Activated T-helper 9 cell treated with anti-CD3 and anti-CD28 coated beads, Interleukin-2, amount 50 U/mL, for 16 hours (primary cell): ENCODE measurements around the gene MYPOP.

ENCODE experiments used
- DNase-seq: peaks from one replicate; pipeline ENCODE4 v3.0.0-alpha.2; 2020; ENCODE audit warnings: low read depth

The MYPOP gene

DNA sequence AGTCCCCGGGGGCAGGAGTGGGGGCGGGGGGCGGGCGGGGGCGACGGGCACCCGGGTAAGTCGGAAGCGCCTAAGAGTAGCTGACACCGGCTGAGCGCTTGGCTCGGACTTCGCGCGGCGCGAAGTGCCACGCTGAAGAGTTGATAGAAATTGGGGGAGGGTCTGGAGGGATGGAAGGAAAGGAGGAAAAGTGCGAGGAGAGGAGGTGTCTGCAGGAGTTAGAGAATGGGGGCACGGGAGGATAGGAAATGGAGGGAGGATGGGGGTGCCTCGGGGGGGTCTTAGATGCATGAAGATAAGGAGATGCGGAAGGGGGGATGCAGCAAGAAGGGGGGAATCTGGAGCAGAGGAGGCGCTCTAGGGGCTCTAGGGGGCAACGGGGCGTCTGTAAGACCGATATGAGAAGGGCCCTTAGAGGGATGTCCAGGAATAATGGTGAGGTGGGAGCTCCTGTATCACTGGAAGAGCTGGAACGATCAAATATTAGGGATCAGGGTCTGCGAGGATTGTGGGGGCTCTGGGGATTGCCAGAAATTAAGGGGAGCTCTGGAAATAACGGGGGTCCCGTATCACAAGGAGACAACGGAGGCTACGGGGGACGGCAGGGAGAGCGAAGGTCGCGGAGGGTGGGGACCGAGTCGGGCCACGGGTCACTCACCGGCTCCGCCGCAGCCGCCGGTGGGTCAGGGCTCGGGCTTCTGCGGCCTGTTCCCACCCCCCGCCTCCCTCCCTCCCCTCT, at the start of gene MYPOP:
Gene MYPOP (minus strand): TSS at position 702 of the 739 bp plus-strand sequence. CDS start 840 bp downstream, outside the sequence.
- DNase-seq, result no peak

DNA sequence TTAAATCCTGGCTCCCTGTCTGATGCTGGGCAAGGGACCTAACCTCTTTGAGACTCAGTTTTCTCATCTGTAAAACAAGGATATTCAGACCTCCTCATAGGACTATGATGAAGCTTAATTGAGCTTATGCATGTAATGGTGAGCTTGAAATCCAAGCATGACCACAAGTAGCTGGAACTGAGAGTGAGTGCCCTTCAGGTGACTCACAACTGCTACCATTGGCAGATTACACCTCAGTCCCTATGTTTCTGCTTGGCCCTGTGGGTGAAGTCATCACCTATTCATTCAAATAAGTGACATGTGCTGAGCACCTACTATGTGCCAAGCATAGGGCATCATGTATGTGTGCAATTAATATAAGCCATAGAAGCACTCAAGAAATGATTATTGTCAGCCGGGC, 45.5 kb upstream of the MYPOP start:
- no peak for DNase-seq

DNA sequence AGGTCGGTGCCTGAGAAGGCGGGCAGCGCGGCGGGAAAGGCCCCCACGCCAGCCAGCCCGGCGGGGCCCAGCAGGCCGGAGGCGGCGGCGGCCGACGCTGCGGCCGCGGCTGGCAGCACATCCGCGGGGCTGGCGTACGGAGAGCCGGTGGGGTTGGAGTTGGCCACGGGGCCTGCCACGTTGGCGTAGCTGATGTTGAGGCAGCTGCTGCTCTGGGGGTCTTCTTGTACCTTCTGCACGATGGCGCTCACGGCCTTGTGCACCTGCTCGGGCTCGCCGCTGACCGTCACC, 38.0 kb upstream of the MYPOP start:
- no peak for DNase-seq

GRCh38 chr19:45939792-45940514, 37.5 kb upstream of the MYPOP start:
- no peak for DNase-seq

- DNase-seq, result no peak
Measured at GRCh38 chr19:45938733-45939319, 36.4 kb upstream of the MYPOP start.

DNA sequence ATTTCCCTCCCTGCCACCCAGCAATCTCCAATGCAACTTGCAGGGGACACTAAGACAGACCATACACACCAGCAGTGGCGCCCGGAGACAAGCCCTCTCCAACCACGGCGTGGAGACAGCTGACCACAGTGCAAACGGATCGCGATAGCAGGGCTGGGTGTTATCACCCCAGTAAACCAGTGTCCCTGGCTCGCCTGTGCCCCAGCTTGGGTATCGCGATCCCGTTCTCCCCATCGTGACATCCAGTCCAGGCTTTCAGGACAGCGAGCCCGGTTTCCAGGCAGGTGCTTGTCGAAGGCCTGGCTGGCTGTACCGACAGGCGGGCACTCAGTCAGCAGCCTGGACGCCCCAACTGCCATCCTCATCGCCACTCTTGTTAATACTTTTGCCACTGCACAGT, 32.9 kb upstream of the MYPOP start:
- no peak for DNase-seq

DNA sequence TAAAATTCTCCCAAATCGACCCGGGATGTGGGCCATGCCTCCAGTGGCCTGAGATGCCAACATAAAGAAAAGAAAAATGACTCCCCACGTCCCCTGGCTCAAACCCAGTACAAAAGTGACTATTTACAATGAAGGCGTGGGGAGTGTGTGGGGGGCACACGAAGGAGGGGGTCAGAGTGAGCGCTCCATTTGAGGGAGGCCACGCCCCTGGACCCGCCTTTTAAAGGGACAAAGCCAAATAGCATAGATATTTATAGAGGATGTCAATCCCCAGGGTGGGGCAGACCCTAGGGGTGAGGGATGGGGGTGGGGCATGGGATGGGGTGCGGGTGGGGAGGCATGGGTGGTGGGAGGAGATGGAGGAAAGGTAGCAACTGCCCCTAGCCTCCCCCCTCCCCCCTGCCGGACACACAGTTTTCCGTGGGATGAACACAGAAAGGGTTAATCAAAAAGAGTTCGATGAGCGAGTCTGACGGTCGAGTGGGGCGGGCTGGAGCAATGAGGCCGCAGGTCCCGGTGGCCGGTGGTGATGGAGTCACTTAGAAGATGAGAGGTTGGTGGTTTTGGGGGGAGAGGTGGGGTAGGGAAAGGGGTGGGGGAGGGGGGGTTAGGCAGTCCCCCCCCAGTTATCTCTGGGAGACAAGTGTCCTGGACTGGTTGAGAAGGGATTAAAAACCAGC, 32.3 kb upstream of the MYPOP start:
- no peak for DNase-seq

GRCh38 chr19:45933759-45934158, 31.3 kb upstream of the MYPOP start:
- no peak for DNase-seq

- no peak for DNase-seq
Measured at GRCh38 chr19:45931055-45931454, 28.6 kb upstream of the MYPOP start.

DNA sequence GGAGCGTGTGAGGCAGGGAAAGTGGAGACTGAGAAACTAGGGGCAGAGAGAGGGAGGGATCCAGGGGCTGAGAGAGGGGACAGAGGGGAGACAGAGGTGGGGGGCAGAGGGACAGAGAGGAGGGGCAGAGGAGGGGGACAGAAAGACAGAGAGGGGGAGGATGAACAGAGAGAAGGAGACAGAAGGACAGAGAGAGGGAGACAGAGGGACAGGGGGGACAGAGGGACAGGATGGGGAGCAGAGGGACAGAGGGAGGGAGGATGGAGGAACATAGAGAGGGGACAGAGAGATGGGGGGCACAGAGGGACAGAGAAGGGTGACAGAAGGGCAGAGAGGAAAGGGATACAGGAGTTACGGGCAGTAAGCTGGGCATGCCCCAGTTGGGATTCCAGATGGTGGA, 26.8 kb upstream of the MYPOP start:
- no peak for DNase-seq

- peak; percentile 72 for DNase-seq
Measured at GRCh38 chr19:45927565-45928261, 25.3 kb upstream of the MYPOP start.

DNA sequence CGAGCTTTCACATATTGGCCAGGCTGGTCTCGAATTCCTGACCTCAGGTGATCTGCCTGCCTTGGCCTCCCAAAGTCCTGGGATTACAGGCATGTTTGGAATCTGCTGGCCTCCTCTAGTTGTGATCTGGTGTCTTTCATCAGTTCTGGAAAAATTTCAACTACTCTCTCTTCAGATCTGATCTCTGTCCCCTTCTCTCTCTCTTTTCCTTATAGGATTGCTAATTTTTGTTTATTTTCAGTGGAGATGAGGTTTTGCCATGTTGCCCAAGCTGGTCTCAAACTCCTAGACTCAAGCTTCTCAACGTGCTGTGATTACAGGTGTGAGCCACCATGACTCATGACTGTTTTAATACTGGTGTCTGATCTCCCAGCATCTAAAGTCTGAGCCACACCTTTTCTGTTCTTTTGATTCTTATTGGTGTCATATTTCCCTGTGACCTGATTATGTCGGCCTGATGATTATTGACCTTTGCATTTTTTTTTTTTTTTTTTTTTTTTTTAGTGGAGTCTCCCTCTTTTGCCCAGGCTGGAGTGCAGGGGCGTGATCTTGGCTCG, 22.6 kb upstream of the MYPOP start:
- DNase-seq, result no peak

GRCh38 chr19:45922281-45922680, 19.9 kb upstream of the MYPOP start:
- no peak for DNase-seq

DNA sequence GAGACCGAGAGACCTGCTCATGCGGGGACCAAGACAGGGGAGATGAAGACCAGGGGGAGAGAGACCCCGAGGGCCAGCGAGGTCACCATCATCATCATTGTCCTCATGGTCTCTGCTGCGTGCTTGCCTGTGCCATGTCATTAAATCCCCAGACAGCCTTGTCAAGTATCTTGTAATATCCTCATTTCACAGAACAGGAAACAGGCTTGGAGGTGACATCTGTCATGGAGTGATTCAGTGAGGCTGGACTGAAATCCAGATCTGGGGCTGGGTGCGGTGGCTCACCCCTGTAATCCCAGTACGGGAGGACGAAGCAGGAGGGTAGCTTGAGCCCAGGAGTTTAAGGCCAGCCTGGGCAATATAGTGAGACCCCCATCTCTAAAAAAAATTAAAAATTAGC, 18.0 kb upstream of the MYPOP start:
- DNase-seq, result no peak

DNA sequence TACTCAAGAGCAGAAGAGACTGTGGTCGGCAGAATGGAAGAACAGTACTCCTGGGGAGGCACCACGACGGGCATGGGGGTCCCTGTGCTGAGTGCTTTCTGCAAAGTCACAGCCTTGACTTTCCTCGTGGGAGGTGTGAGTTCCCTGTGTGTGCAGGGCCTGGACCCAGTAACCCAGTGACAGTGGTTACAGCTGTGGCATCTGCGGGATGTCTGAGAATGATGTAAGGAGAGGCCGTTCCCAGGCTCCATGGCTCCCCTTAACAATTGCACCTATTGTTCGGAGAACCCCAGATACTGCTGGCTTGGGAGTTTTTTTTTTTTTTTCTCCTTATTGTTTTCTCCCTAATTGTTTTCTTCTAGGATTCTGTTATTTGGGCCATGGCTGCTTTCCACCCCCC, 17.3 kb upstream of the MYPOP start:
- DNase-seq, result no peak

GRCh38 chr19:45918721-45919120, 16.3 kb upstream of the MYPOP start:
- no peak for DNase-seq

GRCh38 chr19:45917421-45918091, 15.1 kb upstream of the MYPOP start:
- no peak for DNase-seq

- DNase-seq, result no peak
Measured at GRCh38 chr19:45913874-45914830, 11.7 kb upstream of the MYPOP start, which contains the start of gene NANOS2. Gene NANOS2 (minus strand): TSS chr19:45914778. CDS start chr19:45914693, 85 bp downstream.

- no peak for DNase-seq
Measured at GRCh38 chr19:45911291-45911690, 8.9 kb upstream of the MYPOP start.

DNA sequence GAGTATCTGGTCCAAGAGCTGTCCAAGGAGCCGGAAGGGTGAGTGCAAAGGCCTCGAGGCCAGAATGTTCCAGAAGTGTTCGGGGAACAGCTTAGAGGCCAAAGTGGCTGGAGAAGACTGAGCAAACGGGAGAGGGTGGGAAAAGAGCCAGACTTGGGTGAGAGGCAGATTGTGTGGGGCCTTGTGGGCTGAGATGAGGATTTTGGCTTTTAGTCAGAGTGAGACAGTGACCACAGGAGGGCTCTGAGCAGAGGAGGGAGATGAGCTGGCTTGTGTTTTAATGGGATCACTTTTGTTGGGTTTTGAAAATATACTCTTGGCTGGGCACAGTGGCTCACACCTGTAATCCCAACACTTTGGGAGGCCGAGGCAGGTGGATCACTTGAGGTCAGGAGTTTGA, 6.5 kb upstream of the MYPOP start:
- no peak for DNase-seq
